Measurements from ENCODE around the gene NT5M. TPM values are rescaled to one million over a fixed set of nuclear protein-coding genes. Genes with fewer than 3 reads are reported as not detected.

NT5M gene
- total RNA-seq, 1 experiment from 2014 or later, result 10.2 TPM

GRCh38 chr17:17343896-17344506 is 40.8 kb downstream of the NT5M start:
- no peaks in the 10 kb centered on the region for H3K4me1 ChIP-seq (ENCODE audit: control insufficient read depth in 1 of 2, insufficient read depth in 2 of 2, low read length in 2 of 2)

More at GRCh38 chr17:17343896-17344506, 40.8 kb downstream of the NT5M start:
- POLR2A ChIA-PET, result no interaction called here
- TF ChIP-seq, protein P1, sequence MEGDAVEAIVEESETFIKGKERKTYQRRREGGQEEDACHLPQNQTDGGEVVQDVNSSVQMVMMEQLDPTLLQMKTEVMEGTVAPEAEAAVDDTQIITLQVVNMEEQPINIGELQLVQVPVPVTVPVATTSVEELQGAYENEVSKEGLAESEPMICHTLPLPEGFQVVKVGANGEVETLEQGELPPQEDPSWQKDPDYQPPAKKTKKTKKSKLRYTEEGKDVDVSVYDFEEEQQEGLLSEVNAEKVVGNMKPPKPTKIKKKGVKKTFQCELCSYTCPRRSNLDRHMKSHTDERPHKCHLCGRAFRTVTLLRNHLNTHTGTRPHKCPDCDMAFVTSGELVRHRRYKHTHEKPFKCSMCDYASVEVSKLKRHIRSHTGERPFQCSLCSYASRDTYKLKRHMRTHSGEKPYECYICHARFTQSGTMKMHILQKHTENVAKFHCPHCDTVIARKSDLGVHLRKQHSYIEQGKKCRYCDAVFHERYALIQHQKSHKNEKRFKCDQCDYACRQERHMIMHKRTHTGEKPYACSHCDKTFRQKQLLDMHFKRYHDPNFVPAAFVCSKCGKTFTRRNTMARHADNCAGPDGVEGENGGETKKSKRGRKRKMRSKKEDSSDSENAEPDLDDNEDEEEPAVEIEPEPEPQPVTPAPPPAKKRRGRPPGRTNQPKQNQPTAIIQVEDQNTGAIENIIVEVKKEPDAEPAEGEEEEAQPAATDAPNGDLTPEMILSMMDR (IDR thresholded peaks at IDR 0.05 in 2 of 3, conservative IDR thresholded peaks at IDR 0.05 in 1 of 3; ENCODE audit: borderline replicate concordance in 1 of 3, insufficient read depth in 1 of 3, low read depth in 2 of 3, low read length in 2 of 3), result no peak
- TF ChIP-seq ELF1 (IDR thresholded peaks at IDR 0.05; ENCODE audit: borderline replicate concordance, low read depth) (no peak), ATF3 (IDR thresholded peaks at IDR 0.05) (no peak)
- no peaks in the 10 kb centered on the region for H3K27me3 ChIP-seq (ENCODE audit: insufficient read depth, low read length)
- CTCF ChIA-PET, result no interaction called here
- H3K9me3 ChIP-seq (ENCODE audit: control insufficient read depth in 1 of 2, insufficient read depth in 1 of 2, low read depth in 1 of 2, low read length in 2 of 2), result no peaks in the 10 kb centered on the region
- intact Hi-C loops (cut with micrococcal nuclease), result no loop called here
- no peak overlapping the region for H3K4me2 ChIP-seq (ENCODE audit: low read length)
- H3K9ac ChIP-seq (ENCODE audit: low read length), result no peak overlapping the region
- H3K79me2 ChIP-seq (ENCODE audit: insufficient read depth, low read length), result no peaks in the 10 kb centered on the region
- H2AFZ ChIP-seq (ENCODE audit: low read depth, low read length, poor library complexity, severe bottlenecking), result no peak overlapping the region
- H3K36me3 ChIP-seq (ENCODE audit: control insufficient read depth in 1 of 2, insufficient read depth in 2 of 2, low read length in 2 of 2), result no peaks in the 10 kb centered on the region
- H4K20me1 ChIP-seq (ENCODE audit: insufficient read depth), result no peaks in the 10 kb centered on the region
- H3K27ac ChIP-seq (ENCODE audit: low read depth, low read length), result no peak overlapping the region
- BruUV-seq (replicated peaks), result no TSS peak
- H3K4me3 ChIP-seq (replicated peaks in 1 of 2; ENCODE audit: low read depth in 1 of 2, low read length in 2 of 2), result no peak overlapping the region
- RAD21 ChIA-PET (ENCODE audit: low non-redundant PET in 1 of 2, low total read pairs in 2 of 2, uncharacterized antibody in 2 of 2, unreplicated experiment in 2 of 2), result no interaction called here
- H3K9me2 ChIP-seq (ENCODE audit: insufficient read depth), result no peaks in the 10 kb centered on the region
- DNase-seq (ENCODE audit: low read depth, low spot score) (no peak), ATAC-seq (no peak)
